Stimulated activated naive CD4-positive, alpha-beta T cell treated with Interleukin-2 at 50 U/mL for 16 hours (primary cell): ENCODE data around the gene TMEM47.

ENCODE experiments used
- DNase-seq: peaks from one replicate; lab custom pipeline; 2025; lab: John Stamatoyannopoulos, UW

TMEM47 gene

GRCh38 chrX:34585561-34585960, 71.5 kb downstream of the TMEM47 start:
- DNase-seq: no peak

DNA sequence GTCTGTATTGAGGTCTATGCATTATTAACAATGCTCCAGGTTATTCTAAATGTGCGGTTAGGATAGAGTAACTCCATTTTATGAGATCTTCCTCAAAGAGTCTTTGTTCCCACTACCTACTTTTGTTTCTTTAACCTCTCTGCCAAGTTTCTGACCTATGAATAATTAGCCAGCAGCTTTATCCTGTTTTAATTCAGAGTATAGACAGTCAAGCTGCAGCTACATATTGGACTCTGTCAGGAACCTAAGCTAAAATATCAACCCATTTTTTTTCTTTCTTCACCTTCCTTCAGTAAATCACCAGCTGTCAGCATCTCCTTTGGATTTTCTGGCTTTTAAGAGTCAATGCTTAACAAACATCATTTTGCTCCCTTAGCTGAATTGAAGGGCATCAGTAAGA, 72.3 kb downstream of the TMEM47 start:
- DNase-seq: no peak

DNA sequence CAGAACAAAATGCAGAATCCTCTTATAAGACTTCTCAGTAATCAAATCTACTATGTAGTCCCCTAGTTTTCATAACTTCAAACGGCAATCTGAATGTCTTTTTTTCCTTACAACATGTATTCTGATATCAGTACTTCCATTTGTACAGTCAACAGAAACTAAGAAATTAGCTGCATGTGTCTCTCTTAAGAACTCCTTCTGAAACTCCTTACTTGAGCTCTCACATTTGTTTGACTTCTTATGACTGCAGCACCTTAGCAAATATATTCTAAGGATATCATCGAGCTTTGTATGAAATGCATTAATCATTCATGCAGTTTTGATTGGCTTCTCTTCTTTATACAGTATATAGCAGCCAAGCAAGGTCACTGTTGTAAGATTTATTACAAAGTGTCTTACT, 77.0 kb downstream of the TMEM47 start:
- DNase-seq: no peak

- no peak for DNase-seq
Observed at GRCh38 chrX:34578237-34578636, 78.8 kb downstream of the TMEM47 start.
